ENCODE data around the gene CHTF18.

Gene CHTF18

GRCh38 chr16:820748-821147 lies 32.3 kb downstream of the CHTF18 start:
- FAIRE-seq: no peak
- no peak for TF ChIP-seq POU2F2 (IDR thresholded peaks at IDR 0.05; ENCODE audit: low read depth, low read length)
- TF ChIP-seq POLR2A (IDR thresholded peaks at IDR 0.05; ENCODE audit: low read depth, low read length): no peak
- no peak for DNase-seq (ENCODE audit: insufficient read length, low spot score)

GRCh38 chr16:821751-822150 lies 33.3 kb downstream of the CHTF18 start:
- TF ChIP-seq TAF1 (IDR thresholded peaks at IDR 0.05; ENCODE audit: low read depth, low read length) (no peak), PAX5 (IDR thresholded peaks at IDR 0.05; ENCODE audit: insufficient read depth, low read length, severe bottlenecking) (no peak), POLR2A (IDR thresholded peaks at IDR 0.05; ENCODE audit: low read depth, low read length) (no peak), POU2F2 (IDR thresholded peaks at IDR 0.05; ENCODE audit: low read depth, low read length) (no peak)
- no peak for FAIRE-seq
- no peak for DNase-seq (ENCODE audit: insufficient read length, low spot score)

GRCh38 chr16:822174-822908 lies 33.9 kb downstream of the CHTF18 start:
- FAIRE-seq: no peak
- TF ChIP-seq POU2F2 (IDR thresholded peaks at IDR 0.05; ENCODE audit: low read depth, low read length) (no peak), POLR2A (IDR thresholded peaks at IDR 0.05; ENCODE audit: low read depth, low read length) (no peak), SPI1 (IDR thresholded peaks at IDR 0.05; ENCODE audit: low read depth, low read length) (no peak), PAX5 (IDR thresholded peaks at IDR 0.05; ENCODE audit: insufficient read depth, low read length, severe bottlenecking) (no peak), POLR2AphosphoS5 (IDR thresholded peaks at IDR 0.05; ENCODE audit: low read depth, low read length) (no peak), TAF1 (IDR thresholded peaks at IDR 0.05; ENCODE audit: low read depth, low read length) (no peak)
- DNase-seq (ENCODE audit: insufficient read length, low spot score): no peak

- no peak for TF ChIP-seq POLR2A (IDR thresholded peaks at IDR 0.05; ENCODE audit: low read depth, low read length)
- no peak for TF ChIP-seq PAX5 (IDR thresholded peaks at IDR 0.05; ENCODE audit: insufficient read depth, low read length, severe bottlenecking)
- no peak for TF ChIP-seq POU2F2 (IDR thresholded peaks at IDR 0.05; ENCODE audit: low read depth, low read length)
- no peak for TF ChIP-seq POLR2AphosphoS5 (IDR thresholded peaks at IDR 0.05; ENCODE audit: low read depth, low read length)
- TF ChIP-seq TAF1 (IDR thresholded peaks at IDR 0.05; ENCODE audit: low read depth, low read length): no peak
- no peak for TF ChIP-seq SPI1 (IDR thresholded peaks at IDR 0.05; ENCODE audit: low read depth, low read length)
- DNase-seq (ENCODE audit: insufficient read length, low spot score): no peak
- FAIRE-seq: no peak
These were observed 34.5 kb downstream of the CHTF18 start for GRCh38 chr16:822909-823297.

- DNase-seq (ENCODE audit: insufficient read length, low spot score) (no peak), FAIRE-seq (no peak)
These were observed 35.8 kb downstream of the CHTF18 start for GRCh38 chr16:824194-824593.

GRCh38 chr16:824601-825000 lies 36.2 kb downstream of the CHTF18 start:
- FAIRE-seq (no peak), DNase-seq (ENCODE audit: insufficient read length, low spot score) (no peak)
- TF ChIP-seq PAX5 (IDR thresholded peaks at IDR 0.05; ENCODE audit: insufficient read depth, low read length, severe bottlenecking): no peak
- no peak for TF ChIP-seq POLR2AphosphoS5 (IDR thresholded peaks at IDR 0.05; ENCODE audit: low read depth, low read length)
- no peak for TF ChIP-seq TAF1 (IDR thresholded peaks at IDR 0.05; ENCODE audit: low read depth, low read length)
- TF ChIP-seq SPI1 (IDR thresholded peaks at IDR 0.05; ENCODE audit: low read depth, low read length): no peak
- no peak for TF ChIP-seq POU2F2 (IDR thresholded peaks at IDR 0.05; ENCODE audit: low read depth, low read length)
- TF ChIP-seq POLR2A (IDR thresholded peaks at IDR 0.05; ENCODE audit: low read depth, low read length): no peak

More at GRCh38 chr16:824194-824593, 35.8 kb downstream of the CHTF18 start:
- TF ChIP-seq PAX5 (IDR thresholded peaks at IDR 0.05; ENCODE audit: insufficient read depth, low read length, severe bottlenecking) (no peak), POLR2AphosphoS5 (IDR thresholded peaks at IDR 0.05; ENCODE audit: low read depth, low read length) (no peak), TAF1 (IDR thresholded peaks at IDR 0.05; ENCODE audit: low read depth, low read length) (no peak), SPI1 (IDR thresholded peaks at IDR 0.05; ENCODE audit: low read depth, low read length) (no peak), POU2F2 (IDR thresholded peaks at IDR 0.05; ENCODE audit: low read depth, low read length) (no peak), POLR2A (IDR thresholded peaks at IDR 0.05; ENCODE audit: low read depth, low read length) (no peak)

GRCh38 chr16:825341-826061 lies 37.1 kb downstream of the CHTF18 start:
- FAIRE-seq (no peak), DNase-seq (ENCODE audit: insufficient read length, low spot score) (no peak)
- TF ChIP-seq SPI1 (IDR thresholded peaks at IDR 0.05; ENCODE audit: low read depth, low read length) (no peak), POU2F2 (IDR thresholded peaks at IDR 0.05; ENCODE audit: low read depth, low read length) (no peak), PAX5 (IDR thresholded peaks at IDR 0.05; ENCODE audit: insufficient read depth, low read length, severe bottlenecking) (no peak), POLR2AphosphoS5 (IDR thresholded peaks at IDR 0.05; ENCODE audit: low read depth, low read length) (no peak), POLR2A (IDR thresholded peaks at IDR 0.05; ENCODE audit: low read depth, low read length) (no peak), TAF1 (IDR thresholded peaks at IDR 0.05; ENCODE audit: low read depth, low read length) (no peak)

GRCh38 chr16:827513-827912 lies 39.1 kb downstream of the CHTF18 start:
- FAIRE-seq (no peak), DNase-seq (ENCODE audit: insufficient read length, low spot score) (no peak)
- TF ChIP-seq PAX5 (IDR thresholded peaks at IDR 0.05; ENCODE audit: insufficient read depth, low read length, severe bottlenecking): no peak
- TF ChIP-seq TAF1 (IDR thresholded peaks at IDR 0.05; ENCODE audit: low read depth, low read length): no peak
- no peak for TF ChIP-seq POU2F2 (IDR thresholded peaks at IDR 0.05; ENCODE audit: low read depth, low read length)
- TF ChIP-seq POLR2AphosphoS5 (IDR thresholded peaks at IDR 0.05; ENCODE audit: low read depth, low read length): no peak
- no peak for TF ChIP-seq SPI1 (IDR thresholded peaks at IDR 0.05; ENCODE audit: low read depth, low read length)
- no peak for TF ChIP-seq POLR2A (IDR thresholded peaks at IDR 0.05; ENCODE audit: low read depth, low read length)

GRCh38 chr16:828891-829290 lies 40.5 kb downstream of the CHTF18 start:
- DNase-seq (ENCODE audit: insufficient read length, low spot score) (no peak), FAIRE-seq (no peak)
- TF ChIP-seq POLR2AphosphoS5 (IDR thresholded peaks at IDR 0.05; ENCODE audit: low read depth, low read length) (no peak), SPI1 (IDR thresholded peaks at IDR 0.05; ENCODE audit: low read depth, low read length) (no peak), TAF1 (IDR thresholded peaks at IDR 0.05; ENCODE audit: low read depth, low read length) (no peak)

All from GM12891 (cell line).